ENCODE results near the gene ALOXE3. TPM values are rescaled to one million over a fixed set of nuclear protein-coding genes. Genes with fewer than 3 reads are reported as not detected.

Gene ALOXE3
- total and polyA plus RNA-seq, 2 of the 8 experiments (the other 6 are each of a cell fraction or from before 2014, with no cell fraction given): 0.26 TPM; not detected in 1

GRCh38 chr17:8147141-8147804 is 29.0 kb upstream of the ALOXE3 start (continued):
- TF ChIP-seq SIRT6 (IDR thresholded peaks at IDR 0.05; ENCODE audit: low read length) (no peak), NANOG (IDR thresholded peaks at IDR 0.05; ENCODE audit: insufficient read depth, low read depth, low read length, poor library complexity, severe bottlenecking) (no peak)

Measured in H1 (cell line).